Naive thymus-derived CD8-positive, alpha-beta T cell (primary cell): ENCODE measurements around the gene ACOXL. TPM values are rescaled to one million over a fixed set of nuclear protein-coding genes. Genes with fewer than 3 reads are reported as not detected.

Experiments
- ATAC-seq, 2 donors: fragments of 150-1000 bp; cut with Tn5 transposase in 1 of 2; sonication (Bioruptor Pico), chemical (Tn5 transposase) in 1 of 2; 1 replicate in 1 of 2; 2 replicates in 1 of 2; pipeline ENCODE4 v1.10.0; 2021; ENCODE audit warnings: mild to moderate bottlenecking in 2 of 2, moderate library complexity in 2 of 2
- POLR2A ChIA-PET: fragments of 350-600 bp; sonication (Branson Sonifier 250); formaldehyde crosslinking; loops from one replicate; lab custom pipeline; 2021; ENCODE audit warnings: antibody characterized with exemption; lab: Charles Lee
- DNase-seq, 10 donors: peaks; one replicate each; pipeline versions ENCODE4 v3.0.0 to v3.0.0-alpha.2; 2020 to 2022
- H3K27ac Mint-ChIP-seq, 10 donors: one replicate each; pipeline ENCODE4 v1.8.0; 2020 to 2022; ENCODE audit warnings: mild to moderate bottlenecking in 10 of 10, mixed read lengths in 10 of 10, moderate library complexity in 4 of 10, inconsistent platforms in 1 of 10
- H3K27me3 Mint-ChIP-seq, 5 donors: one replicate each; pipeline ENCODE4 v1.8.0; 2021 to 2022; ENCODE audit warnings: mixed read lengths in 5 of 5
- H3K36me3 Mint-ChIP-seq, 3 donors: one replicate each; pipeline ENCODE4 v1.8.0; 2020 to 2022; ENCODE audit warnings: mixed read lengths in 3 of 3, mild to moderate bottlenecking in 2 of 3, inconsistent platforms in 1 of 3
- H3K4me1 Mint-ChIP-seq, 4 donors: one replicate each; pipeline ENCODE4 v1.8.0; 2021 to 2022; ENCODE audit warnings: mixed read lengths in 4 of 4
- H3K4me3 Mint-ChIP-seq, 10 donors: one replicate each; pipeline ENCODE4 v1.8.0; 2020 to 2022; ENCODE audit warnings: mild to moderate bottlenecking in 10 of 10, mixed read lengths in 10 of 10, moderate library complexity in 6 of 10, inconsistent platforms in 1 of 10
- H3K9me3 Mint-ChIP-seq, 9 donors: one replicate each; pipeline ENCODE4 v1.8.0; 2020 to 2022; ENCODE audit warnings: mixed read lengths in 9 of 9, mild to moderate bottlenecking in 3 of 9, inconsistent platforms in 1 of 9, moderate library complexity in 1 of 9
- polyA plus RNA-seq, 3 donors: library from polyadenylated mRNA; unstranded; fragments of 300-500 nt; fragmentation: Illumina TruSeq; gene quantifications; one replicate each; pipeline ENCODE4 v1.2.3, GENCODE V29; 2021
- total RNA-seq, 8 experiments: library from RNA in 2 of 8; stranded (reverse) in 2 of 8; gene quantifications; one replicate each; pipeline ENCODE4 v1.2.3 and lab custom pipeline; 2021 to 2026

The ACOXL gene
- total and polyA plus RNA-seq, 5 experiments from 2014 or later = not detected

- POLR2A ChIA-PET = no interaction called here
- Mint-ChIP-seq H3K9me3 (no peaks in the 10 kb centered on the region), H3K4me3 (no peak overlapping the region), H3K36me3 (no peaks in the 10 kb centered on the region), H3K27ac (no peak overlapping the region), H3K4me1 (no peaks in the 10 kb centered on the region), H3K27me3 (peaks cover 6 to 48% (median 17%) of the 10 kb centered on the region in 5 donors)
- DNase-seq (no peak), ATAC-seq (no peak)
Measured at GRCh38 chr2:110793034-110793433, 60.7 kb downstream of the ACOXL start.

GRCh38 chr2:110794390-110794789, 62.0 kb downstream of the ACOXL start:
- Mint-ChIP-seq H3K4me3 (no peak overlapping the region), H3K36me3 (no peaks in the 10 kb centered on the region), H3K27me3 (peaks cover 10 to 48% (median 17%) of the 10 kb centered on the region in 5 donors), H3K27ac (peak overlapping the region in 1 of 10 donors; percentile 73), H3K4me1 (no peaks in the 10 kb centered on the region), H3K9me3 (no peaks in the 10 kb centered on the region)
- DNase-seq (no peak), ATAC-seq (no peak)
- POLR2A ChIA-PET = no interaction called here

GRCh38 chr2:110794951-110795350, 62.6 kb downstream of the ACOXL start:
- Mint-ChIP-seq H3K4me1 (no peaks in the 10 kb centered on the region), H3K27me3 (peaks cover 10 to 48% (median 17%) of the 10 kb centered on the region in 5 donors), H3K36me3 (no peaks in the 10 kb centered on the region), H3K27ac (peak overlapping the region in 1 of 10 donors; percentile 73), H3K9me3 (no peaks in the 10 kb centered on the region), H3K4me3 (no peak overlapping the region)
- POLR2A ChIA-PET = no interaction called here
- no peak for ATAC-seq
- DNase-seq = no peak

- no peak for ATAC-seq
- POLR2A ChIA-PET = no interaction called here
- H3K4me3 Mint-ChIP-seq = no peak overlapping the region
- no peaks in the 10 kb centered on the region for H3K4me1 Mint-ChIP-seq
- peaks cover 14 to 57% (median 21%) of the 10 kb centered on the region in 5 donors for H3K27me3 Mint-ChIP-seq
- no peaks in the 10 kb centered on the region for H3K36me3 Mint-ChIP-seq
- no peak for DNase-seq
- H3K9me3 Mint-ChIP-seq = no peaks in the 10 kb centered on the region
- no peak overlapping the region for H3K27ac Mint-ChIP-seq
Measured at GRCh38 chr2:110796716-110797301, 64.4 kb downstream of the ACOXL start.

- POLR2A ChIA-PET = no interaction called here
- ATAC-seq (no peak), DNase-seq (no peak)
- H3K4me1 Mint-ChIP-seq = peaks cover 0 to 1% (median under 1%) of the 10 kb centered on the region in 4 donors
- H3K4me3 Mint-ChIP-seq = no peak overlapping the region
- peaks cover 0 to 4% (median 2%) of the 10 kb centered on the region in 9 donors for H3K9me3 Mint-ChIP-seq
- peak overlapping the region in 1 of 10 donors; percentile 20 for H3K27ac Mint-ChIP-seq
- peaks cover 0 to 3% (median 0%) of the 10 kb centered on the region in 3 donors for H3K36me3 Mint-ChIP-seq
- H3K27me3 Mint-ChIP-seq = peaks cover 16 to 58% (median 19%) of the 10 kb centered on the region in 5 donors
Measured at GRCh38 chr2:110799376-110799775, 67.0 kb downstream of the ACOXL start.

- H3K27me3 Mint-ChIP-seq = peaks cover 16 to 60% (median 26%) of the 10 kb centered on the region in 5 donors
- no peak overlapping the region for H3K27ac Mint-ChIP-seq
- DNase-seq = no peak
- no peak overlapping the region for H3K4me3 Mint-ChIP-seq
- peaks cover 0 to 7% (median 0%) of the 10 kb centered on the region in 3 donors for H3K36me3 Mint-ChIP-seq
- no peak for ATAC-seq
- peaks cover 0 to 16% (median 3%) of the 10 kb centered on the region in 4 donors for H3K4me1 Mint-ChIP-seq
- peaks cover 0 to 10% (median 4%) of the 10 kb centered on the region in 9 donors for H3K9me3 Mint-ChIP-seq
- POLR2A ChIA-PET = no interaction called here
Measured at GRCh38 chr2:110800611-110801402, 68.4 kb downstream of the ACOXL start.

GRCh38 chr2:110802208-110802932, 70.0 kb downstream of the ACOXL start:
- ATAC-seq (no peak), DNase-seq (no peak)
- H3K9me3 Mint-ChIP-seq = peaks cover 0 to 10% (median 4%) of the 10 kb centered on the region in 9 donors
- H3K36me3 Mint-ChIP-seq = peaks cover 0 to 7% (median 0%) of the 10 kb centered on the region in 3 donors
- no peak overlapping the region for H3K27ac Mint-ChIP-seq
- no peak overlapping the region for H3K4me3 Mint-ChIP-seq
- peaks cover 16 to 75% (median 32%) of the 10 kb centered on the region in 5 donors for H3K27me3 Mint-ChIP-seq
- H3K4me1 Mint-ChIP-seq = peaks cover 0 to 23% (median 5%) of the 10 kb centered on the region in 4 donors
- POLR2A ChIA-PET = no interaction called here

GRCh38 chr2:110804433-110804832, 72.1 kb downstream of the ACOXL start:
- no peak for ATAC-seq

GRCh38 chr2:110804915-110805314, 72.5 kb downstream of the ACOXL start:
- peaks cover 0 to 7% (median 0%) of the 10 kb centered on the region in 3 donors for H3K36me3 Mint-ChIP-seq
- DNase-seq (peak in 2 of 10 donors; percentile 5 to 31), ATAC-seq (peak; percentile 52 to 67)
- peak overlapping the region in 1 of 10 donors; percentile 31 for H3K27ac Mint-ChIP-seq
- POLR2A ChIA-PET = no interaction called here
- peak overlapping the region in 1 of 10 donors; percentile 2 for H3K4me3 Mint-ChIP-seq
- peaks cover 14 to 72% (median 33%) of the 10 kb centered on the region in 5 donors for H3K27me3 Mint-ChIP-seq
- H3K4me1 Mint-ChIP-seq = peaks cover 0 to 23% (median 5%) of the 10 kb centered on the region in 4 donors
- peaks cover 0 to 10% (median 4%) of the 10 kb centered on the region in 9 donors for H3K9me3 Mint-ChIP-seq

More at GRCh38 chr2:110804433-110804832, 72.1 kb downstream of the ACOXL start:
- POLR2A ChIA-PET = no interaction called here
- no peak for DNase-seq
- H3K36me3 Mint-ChIP-seq = peaks cover 0 to 7% (median 0%) of the 10 kb centered on the region in 3 donors
- peak overlapping the region in 1 of 10 donors; percentile 2 for H3K4me3 Mint-ChIP-seq
- peaks cover 0 to 10% (median 4%) of the 10 kb centered on the region in 9 donors for H3K9me3 Mint-ChIP-seq
- H3K4me1 Mint-ChIP-seq = peaks cover 0 to 23% (median 5%) of the 10 kb centered on the region in 4 donors
- H3K27me3 Mint-ChIP-seq = peaks cover 14 to 76% (median 33%) of the 10 kb centered on the region in 5 donors
- peak overlapping the region in 1 of 10 donors; percentile 31 for H3K27ac Mint-ChIP-seq

GRCh38 chr2:110805894-110806452, 73.6 kb downstream of the ACOXL start:
- H3K4me3 Mint-ChIP-seq = no peak overlapping the region
- peaks cover 14 to 63% (median 24%) of the 10 kb centered on the region in 5 donors for H3K27me3 Mint-ChIP-seq
- H3K9me3 Mint-ChIP-seq = peaks cover 0 to 10% (median 4%) of the 10 kb centered on the region in 9 donors
- no peak overlapping the region for H3K27ac Mint-ChIP-seq
- H3K4me1 Mint-ChIP-seq = peaks cover 0 to 23% (median 5%) of the 10 kb centered on the region in 4 donors
- POLR2A ChIA-PET = no interaction called here
- DNase-seq = no peak
- no peak for ATAC-seq
- peaks cover 0 to 7% (median 0%) of the 10 kb centered on the region in 3 donors for H3K36me3 Mint-ChIP-seq

- DNase-seq = no peak
- H3K27me3 Mint-ChIP-seq = peaks cover 10 to 57% (median 16%) of the 10 kb centered on the region in 5 donors
- peaks cover 0 to 26% (median 18%) of the 10 kb centered on the region in 4 donors for H3K4me1 Mint-ChIP-seq
- no peak overlapping the region for H3K4me3 Mint-ChIP-seq
- POLR2A ChIA-PET = no interaction called here
- no peak for ATAC-seq
- H3K9me3 Mint-ChIP-seq = peaks cover 0 to 10% (median 4%) of the 10 kb centered on the region in 9 donors
- H3K36me3 Mint-ChIP-seq = peaks cover 0 to 7% (median 0%) of the 10 kb centered on the region in 3 donors
- H3K27ac Mint-ChIP-seq = peak overlapping the region in 1 of 10 donors; percentile 20
Measured at GRCh38 chr2:110807522-110807921, 75.1 kb downstream of the ACOXL start.

GRCh38 chr2:110810404-110810803, 78.0 kb downstream of the ACOXL start:
- Mint-ChIP-seq H3K4me3 (no peak overlapping the region), H3K9me3 (no peaks in the 10 kb centered on the region), H3K27ac (peak overlapping the region in 1 of 10 donors; percentile 14), H3K36me3 (no peaks in the 10 kb centered on the region), H3K27me3 (peaks cover under 1 to 32% (median 8%) of the 10 kb centered on the region in 5 donors), H3K4me1 (peaks cover 0 to 21% (median 15%) of the 10 kb centered on the region in 4 donors)
- ATAC-seq = no peak
- POLR2A ChIA-PET = no interaction called here
- no peak for DNase-seq
